DOHH2 (cell line): ENCODE measurements around the gene GMPS.

ENCODE experiments used
- H3F3A ChIP-seq: fragments of 200-600 bp; sonication (generic), shearing (Covaris generic); 2 replicates; pipeline ENCODE4 v1.6.0; 2016; ENCODE audit warnings: antibody characterized with exemption, mild to moderate bottlenecking; ENCODE audit not compliant: control insufficient read depth, insufficient read depth
- H3K27ac ChIP-seq: fragments of 200-600 bp; sonication (generic); 2 replicates; pipeline ENCODE4 v1.5.1; 2014; ENCODE audit warnings: low read depth, mild to moderate bottlenecking, low read length, moderate library complexity
- H3K27me3 ChIP-seq: fragments of 200-600 bp; sonication (generic); 2 replicates; pipeline ENCODE4 v1.6.1; 2014; ENCODE audit warnings: mild to moderate bottlenecking, low read length, mixed read lengths; ENCODE audit not compliant: control insufficient read depth
- H3K36me3 ChIP-seq: fragments of 200-600 bp; sonication (generic); 2 replicates; pipeline ENCODE4 v1.6.1; 2014; ENCODE audit warnings: mild to moderate bottlenecking, low read length, moderate library complexity, mixed read lengths; ENCODE audit not compliant: control insufficient read depth
- H3K4me1 ChIP-seq: fragments of 200-600 bp; sonication (generic); 2 replicates; pipeline ENCODE4 v1.6.1; 2014; ENCODE audit warnings: mild to moderate bottlenecking, low read length, mixed read lengths; ENCODE audit not compliant: control insufficient read depth
- H3K4me2 ChIP-seq: fragments of 200-600 bp; sonication (generic); 2 replicates; pipeline ENCODE4 v1.6.0; 2014; ENCODE audit warnings: mild to moderate bottlenecking, low read length, moderate library complexity
- H3K4me3 ChIP-seq: fragments of 200-600 bp; sonication (generic); 2 replicates; pipeline ENCODE4 v1.5.1; 2014; ENCODE audit warnings: mild to moderate bottlenecking, low read length, mixed read lengths
- H3K79me2 ChIP-seq: fragments of 200-600 bp; sonication (generic); 2 replicates; pipeline ENCODE4 v1.6.1; 2014; ENCODE audit warnings: mild to moderate bottlenecking, low read length, mixed read lengths; ENCODE audit not compliant: control insufficient read depth
- H3K9me2 ChIP-seq: fragments of 200-600 bp; sonication (generic); replicated peaks from 2 replicates; pipeline ENCODE4 v1.6.1; 2014; ENCODE audit warnings: mild to moderate bottlenecking, low read length, mixed read lengths; ENCODE audit not compliant: control insufficient read depth
- H3K9me3 ChIP-seq: fragments of 200-600 bp; sonication (generic); 2 replicates; pipeline ENCODE4 v1.6.1; 2014; ENCODE audit warnings: antibody characterized with exemption, low read length, mixed read lengths; ENCODE audit not compliant: control insufficient read depth, insufficient read depth
- H4K20me1 ChIP-seq: fragments of 200-600 bp; sonication (generic); 2 replicates; pipeline ENCODE4 v1.6.0; 2014; ENCODE audit warnings: low read depth, mild to moderate bottlenecking, antibody characterized with exemption, low read length, moderate library complexity; ENCODE audit not compliant: control insufficient read depth, insufficient read depth
- EZH2phosphoT487 ChIP-seq: fragments of 200-600 bp; sonication (generic); IDR thresholded peaks from 2 replicates; pipeline ENCODE4 v1.6.1; 2017; ENCODE audit warnings: borderline replicate concordance, mild to moderate bottlenecking, antibody characterized with exemption, low read length, moderate library complexity, mixed read lengths
- TF ChIP-seq, protein P1 (sequence below): fragments of 200-600 bp; sonication (generic); IDR thresholded peaks from one replicate; pipeline ENCODE4 v1.5.1; 2014; ENCODE audit warnings: antibody characterized with exemption, mild to moderate bottlenecking, low read depth, low read length; ENCODE audit not compliant: poor library complexity, severe bottlenecking

Gene GMPS

DNA sequence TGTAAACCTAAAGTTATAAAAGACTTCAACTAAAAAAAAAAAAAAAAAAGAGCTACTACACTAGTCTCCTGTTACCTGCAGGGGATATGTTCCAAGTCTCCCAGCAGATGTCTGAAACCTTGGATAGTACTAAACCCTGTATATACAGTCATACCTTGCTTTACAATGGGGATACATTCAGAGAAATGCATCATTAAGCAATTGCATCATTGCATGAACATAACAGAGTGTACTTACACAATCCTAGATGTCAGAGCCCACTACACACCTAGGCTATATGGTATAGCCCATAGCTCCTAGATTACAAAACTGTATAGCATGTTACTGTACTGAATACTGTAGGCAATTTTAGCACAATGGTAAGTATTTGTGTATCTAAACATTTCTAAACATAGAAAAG is 119.1 kb downstream of the GMPS start:
- H3K4me1 ChIP-seq, result no peaks in the 10 kb centered on the region
- H3K9me3 ChIP-seq, result no peaks in the 10 kb centered on the region
- H3F3A ChIP-seq, result no peaks in the 10 kb centered on the region
- H3K9me2 ChIP-seq, result no peaks in the 10 kb centered on the region
- no peak overlapping the region for H3K4me2 ChIP-seq
- H4K20me1 ChIP-seq, result no peaks in the 10 kb centered on the region
- H3K36me3 ChIP-seq, result no peaks in the 10 kb centered on the region
- no peak for TF ChIP-seq EZH2phosphoT487
- TF ChIP-seq, protein P1, sequence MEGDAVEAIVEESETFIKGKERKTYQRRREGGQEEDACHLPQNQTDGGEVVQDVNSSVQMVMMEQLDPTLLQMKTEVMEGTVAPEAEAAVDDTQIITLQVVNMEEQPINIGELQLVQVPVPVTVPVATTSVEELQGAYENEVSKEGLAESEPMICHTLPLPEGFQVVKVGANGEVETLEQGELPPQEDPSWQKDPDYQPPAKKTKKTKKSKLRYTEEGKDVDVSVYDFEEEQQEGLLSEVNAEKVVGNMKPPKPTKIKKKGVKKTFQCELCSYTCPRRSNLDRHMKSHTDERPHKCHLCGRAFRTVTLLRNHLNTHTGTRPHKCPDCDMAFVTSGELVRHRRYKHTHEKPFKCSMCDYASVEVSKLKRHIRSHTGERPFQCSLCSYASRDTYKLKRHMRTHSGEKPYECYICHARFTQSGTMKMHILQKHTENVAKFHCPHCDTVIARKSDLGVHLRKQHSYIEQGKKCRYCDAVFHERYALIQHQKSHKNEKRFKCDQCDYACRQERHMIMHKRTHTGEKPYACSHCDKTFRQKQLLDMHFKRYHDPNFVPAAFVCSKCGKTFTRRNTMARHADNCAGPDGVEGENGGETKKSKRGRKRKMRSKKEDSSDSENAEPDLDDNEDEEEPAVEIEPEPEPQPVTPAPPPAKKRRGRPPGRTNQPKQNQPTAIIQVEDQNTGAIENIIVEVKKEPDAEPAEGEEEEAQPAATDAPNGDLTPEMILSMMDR, result no peak
- H3K79me2 ChIP-seq, result no peaks in the 10 kb centered on the region
- no peak overlapping the region for H3K27ac ChIP-seq
- H3K27me3 ChIP-seq, result peaks cover 2% of the 10 kb centered on the region; the same call in 1 of the 2 replicates
- H3K4me3 ChIP-seq, result no peak overlapping the region

GRCh38 chr3:155991212-155991611 is 120.8 kb downstream of the GMPS start:
- no peaks in the 10 kb centered on the region for H3K9me3 ChIP-seq

DNA sequence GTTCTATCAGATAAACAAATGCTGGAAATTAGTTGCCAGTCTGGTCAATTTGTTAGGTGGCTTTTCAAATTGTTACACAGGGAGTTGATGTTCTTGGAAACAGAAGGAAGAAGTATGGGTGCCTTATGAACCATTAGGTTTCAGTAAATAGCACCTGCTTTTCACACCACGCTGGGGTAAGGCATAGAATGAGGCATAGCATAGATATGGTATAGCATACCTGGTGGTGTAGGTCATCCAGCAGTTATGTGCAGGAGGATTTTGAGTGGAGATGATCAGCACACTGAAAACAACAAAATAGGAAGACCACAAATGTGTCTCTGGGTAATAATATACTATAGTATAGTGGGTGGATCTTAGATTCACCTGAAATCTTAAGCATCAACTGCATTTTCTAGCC is 121.4 kb downstream of the GMPS start:
- Histone ChIP-seq H3K9me3 (no peaks in the 10 kb centered on the region), H3K27ac (no peak overlapping the region), H3K9me2 (no peaks in the 10 kb centered on the region), H3K36me3 (no peaks in the 10 kb centered on the region), H3K4me2 (no peak overlapping the region), H3K79me2 (no peaks in the 10 kb centered on the region), H4K20me1 (no peaks in the 10 kb centered on the region), H3F3A (no peaks in the 10 kb centered on the region), H3K4me3 (no peak overlapping the region), H3K27me3 (peaks cover 2% of the 10 kb centered on the region; the same call in 1 of the 2 replicates), H3K4me1 (no peaks in the 10 kb centered on the region)
- TF ChIP-seq, protein P1, result no peak
- TF ChIP-seq EZH2phosphoT487, result no peak

More at GRCh38 chr3:155991212-155991611, 120.8 kb downstream of the GMPS start:
- Histone ChIP-seq H4K20me1 (no peaks in the 10 kb centered on the region), H3K9me2 (no peaks in the 10 kb centered on the region), H3F3A (no peaks in the 10 kb centered on the region), H3K27me3 (peaks cover 2% of the 10 kb centered on the region; the same call in 1 of the 2 replicates), H3K4me3 (no peak overlapping the region), H3K79me2 (no peaks in the 10 kb centered on the region), H3K36me3 (no peaks in the 10 kb centered on the region), H3K27ac (no peak overlapping the region), H3K4me1 (no peaks in the 10 kb centered on the region), H3K4me2 (no peak overlapping the region)
- TF ChIP-seq, protein P1, result no peak
- no peak for TF ChIP-seq EZH2phosphoT487
